NT2/D1 (cell line): ENCODE measurements around the gene PCP2.

Source experiments
- SUZ12 ChIP-seq: IDR thresholded peaks from 2 replicates; pipeline ENCODE4 v1.6.1; 2011; ENCODE audit not compliant: insufficient read length, insufficient read depth; ENCODE audit errors: extremely low read depth
- YY1 ChIP-seq: IDR thresholded peaks from 2 replicates; pipeline ENCODE4 v1.6.1; 2011; ENCODE audit not compliant: insufficient read length, insufficient read depth
- ZNF274 ChIP-seq: IDR thresholded peaks from 2 replicates; pipeline ENCODE4 v1.6.1; 2011; ENCODE audit warnings: mild to moderate bottlenecking, low read depth, low read length

GRCh38 chr19:7625763-7626372 is 7.7 kb downstream of the PCP2 start:
- no peak for TF ChIP-seq ZNF274
- no peak for TF ChIP-seq YY1
- TF ChIP-seq SUZ12: no peak
